Hematopoietic multipotent progenitor cell treated with erythropoietin and hydrocortisone succinate and interleukin-3 and kit ligand, for 15 days (in vitro differentiated cells): ENCODE results near the gene FOXK2.
"Not testable (repeated sequence)": the region's sequence is repeated elsewhere in the genome, so short reads cannot be mapped to it uniquely, and the experiment has no call there.

Experiments
- DNase-seq: peaks from one replicate; pipeline ENCODE4 v3.0.0-alpha.2; 2015; ENCODE audit warnings: low spot score

The FOXK2 gene

DNA sequence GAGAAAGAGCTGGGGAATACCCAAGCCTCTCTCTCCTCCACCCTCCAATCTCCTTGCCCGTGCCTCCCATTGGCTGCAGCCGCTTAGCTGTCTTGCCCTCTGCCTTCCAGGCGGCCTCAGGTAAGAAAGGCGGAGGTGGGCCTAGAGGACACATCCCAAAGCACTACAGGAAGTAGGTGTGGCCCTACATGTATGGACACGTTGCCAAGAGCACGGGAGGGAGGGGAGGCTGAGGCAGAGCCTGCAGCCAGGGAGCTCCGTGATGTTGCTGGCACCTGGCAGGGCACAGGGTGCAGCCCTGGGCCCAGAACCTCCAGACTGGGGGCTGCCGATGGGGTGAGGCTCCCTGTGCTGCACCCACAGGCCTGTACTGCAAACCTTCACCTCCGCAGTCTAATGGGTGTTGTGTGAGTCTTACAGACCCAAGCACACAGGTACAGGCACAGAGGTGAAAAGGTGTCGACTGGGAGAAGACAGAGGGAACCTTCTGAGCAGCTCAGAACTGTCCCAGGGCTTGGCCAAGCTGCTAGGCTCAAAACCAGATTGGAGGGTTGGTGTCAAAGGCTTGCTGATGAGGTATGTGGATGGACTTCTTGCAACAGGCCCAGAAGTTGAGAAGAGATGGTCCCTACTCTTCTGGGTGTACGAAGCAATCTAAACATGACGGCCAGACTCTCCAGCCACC is 23.5 kb upstream of the FOXK2 start:
- no peak for DNase-seq

DNA sequence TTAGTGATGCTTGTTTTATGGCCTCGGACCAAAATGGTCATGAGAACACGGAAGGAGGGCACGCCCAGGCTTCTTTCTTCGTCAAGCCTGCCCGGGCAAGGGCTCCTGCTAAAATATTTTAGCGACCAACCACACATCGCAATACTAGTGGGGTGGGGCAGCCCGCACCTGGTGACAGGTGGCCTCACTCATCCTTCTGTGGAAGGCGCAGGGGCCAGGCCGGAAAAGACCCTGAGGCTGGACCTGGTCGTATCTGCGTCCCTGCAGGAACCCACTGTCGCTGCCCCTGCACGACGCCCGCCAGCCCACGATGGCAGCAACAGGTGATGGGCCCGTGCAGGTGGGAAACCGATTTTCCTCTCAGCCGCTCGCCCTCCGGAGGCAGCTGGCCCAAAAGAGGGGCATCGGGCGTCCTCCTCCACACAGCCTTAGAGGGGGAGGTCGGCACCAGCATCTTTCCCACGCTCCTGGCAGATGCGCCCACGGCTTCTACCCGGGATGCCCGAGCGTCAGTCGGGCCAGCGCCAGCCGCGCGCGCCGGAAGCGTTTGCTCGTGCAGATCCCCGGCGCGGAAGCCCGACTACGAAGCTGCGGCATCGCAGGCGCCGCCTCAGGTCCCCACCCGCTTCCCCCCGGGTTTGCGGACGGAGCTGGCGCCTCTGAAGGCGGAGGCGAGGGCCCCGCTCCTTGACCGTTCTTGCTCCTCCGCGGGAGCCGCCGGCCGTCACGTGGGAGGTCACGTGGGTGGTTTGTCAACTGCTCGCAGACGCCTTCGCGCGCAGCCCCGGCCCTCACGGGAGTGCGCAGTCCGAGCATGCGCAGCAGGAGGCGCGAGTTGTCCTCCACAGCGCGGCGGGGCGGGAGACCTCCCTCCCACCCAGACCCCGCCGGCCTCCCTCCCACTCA is 22.8 kb upstream of the FOXK2 start:
- peak; percentile 89 for DNase-seq

DNA sequence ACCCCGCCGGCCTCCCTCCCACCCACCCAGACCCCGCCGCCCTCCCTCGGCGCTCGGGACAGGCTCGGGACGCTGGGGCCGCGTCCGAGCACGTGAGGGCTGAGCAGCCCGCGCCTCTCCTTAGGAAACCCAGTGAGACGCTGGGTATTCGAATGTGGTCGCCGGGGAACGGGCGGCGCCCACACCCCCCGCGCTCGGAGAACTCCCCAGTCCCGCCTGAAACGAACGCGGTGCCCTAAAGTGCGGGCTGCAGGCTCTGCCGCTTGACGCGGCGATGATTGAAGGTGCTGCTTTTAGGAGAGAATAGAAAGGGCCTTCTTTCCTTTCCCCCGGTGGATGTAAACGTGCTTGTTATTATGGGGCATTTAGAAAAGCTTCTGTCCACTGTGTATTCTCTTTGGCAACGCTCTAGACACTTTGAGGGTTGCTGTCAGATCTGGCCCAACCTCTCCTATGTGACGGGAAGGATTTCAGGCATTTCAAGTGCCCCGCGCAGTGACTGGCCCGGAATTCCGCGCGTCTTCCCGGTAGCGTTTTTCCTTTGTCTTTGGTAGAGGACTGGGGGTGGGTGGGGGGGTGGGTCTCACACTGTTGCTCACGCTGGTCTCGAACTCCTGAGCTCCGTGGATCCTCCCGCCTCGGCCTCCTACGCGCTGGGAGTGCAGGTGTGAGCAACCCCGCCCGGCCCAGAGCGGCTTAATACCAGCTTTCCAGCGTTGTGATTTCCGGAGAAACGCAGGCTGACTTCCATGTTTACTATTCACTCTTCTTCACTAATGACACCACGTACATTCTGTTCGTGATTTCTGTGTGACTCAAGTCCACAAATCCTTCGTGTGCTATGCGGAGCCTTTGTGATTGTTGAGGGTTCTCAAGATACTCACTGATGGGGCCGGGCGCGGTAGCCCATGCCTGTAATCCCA is 21.8 kb upstream of the FOXK2 start:
- peak; percentile 26 for DNase-seq

DNA sequence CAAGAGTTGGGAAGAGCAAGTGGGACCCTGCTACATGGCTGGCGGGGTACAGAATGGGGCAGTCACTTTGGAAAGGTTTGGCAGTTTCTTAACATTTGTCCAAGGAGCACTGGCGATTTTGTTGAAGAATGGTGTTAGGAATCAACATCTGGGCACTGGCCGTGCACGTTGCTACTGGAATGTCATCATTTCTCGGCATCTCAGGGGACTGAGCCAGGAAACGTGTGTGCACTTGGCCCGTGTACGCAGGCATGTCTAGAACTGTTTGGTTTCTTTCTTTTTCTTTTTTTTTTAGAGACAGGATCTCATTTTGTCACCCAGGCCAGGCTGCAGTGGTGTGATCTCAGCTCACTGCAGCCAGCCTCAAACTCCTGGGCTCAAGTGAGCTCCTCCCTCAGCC is 17.3 kb upstream of the FOXK2 start:
- no peak for DNase-seq

DNA sequence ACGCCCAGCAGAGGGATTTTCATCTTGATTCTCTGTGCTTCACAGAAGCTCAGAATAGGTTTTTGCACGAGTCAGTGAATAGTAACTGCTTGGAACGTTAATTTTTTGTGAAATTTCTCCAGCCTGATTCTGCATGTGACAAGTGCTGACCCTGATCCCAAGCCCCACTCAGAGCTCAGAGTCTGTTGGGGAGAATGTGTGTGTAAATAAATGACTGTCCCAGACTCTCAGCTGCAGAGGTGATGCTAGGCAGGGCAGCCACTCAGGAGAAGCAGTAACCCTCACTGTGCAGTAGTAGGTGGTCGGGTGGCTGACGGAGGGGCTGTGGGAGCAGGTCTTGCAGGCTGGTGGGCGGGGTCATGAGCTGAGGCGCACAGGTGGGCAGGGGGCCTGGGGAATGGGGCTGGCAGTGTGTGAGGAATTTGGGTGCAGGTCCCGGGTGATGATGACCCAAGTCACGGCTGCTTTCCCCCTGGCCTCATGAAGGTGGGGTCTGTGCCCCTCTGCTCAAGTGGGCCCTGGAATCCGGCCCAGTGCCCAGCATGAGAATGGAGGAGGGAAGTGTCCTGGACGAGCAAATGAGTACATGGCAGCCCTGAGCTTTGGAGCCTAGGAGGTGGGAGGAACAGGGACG is 16.3 kb upstream of the FOXK2 start:
- DNase-seq: no peak

DNA sequence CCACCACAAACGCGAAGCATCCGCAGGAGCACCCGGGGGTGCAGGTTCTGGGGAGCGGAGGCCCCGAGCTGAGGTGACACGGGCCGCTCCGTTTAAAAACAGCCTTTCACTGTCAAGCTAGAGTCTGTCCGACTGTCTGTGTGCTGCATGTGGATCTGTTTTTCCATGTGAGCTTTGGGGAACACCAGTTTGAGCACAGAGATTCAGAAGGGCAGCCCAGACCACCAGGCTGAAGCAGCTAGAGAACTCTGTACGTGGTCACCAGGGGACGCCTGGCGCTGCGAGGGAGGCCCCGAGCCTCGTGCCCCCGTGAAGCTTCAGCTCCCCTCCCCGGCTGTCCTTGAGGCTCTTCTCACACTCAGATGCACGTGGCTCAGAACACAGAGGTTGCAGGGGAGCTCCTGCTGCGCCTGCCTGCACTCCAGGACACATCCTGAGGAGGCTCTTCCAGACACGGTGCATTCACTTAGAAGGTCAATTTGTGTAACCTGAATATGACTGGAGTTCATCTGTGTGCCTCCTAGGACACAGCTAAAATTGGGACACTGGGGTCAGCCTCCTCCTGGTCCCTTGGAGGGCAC is 15.7 kb upstream of the FOXK2 start:
- no peak for DNase-seq

DNA sequence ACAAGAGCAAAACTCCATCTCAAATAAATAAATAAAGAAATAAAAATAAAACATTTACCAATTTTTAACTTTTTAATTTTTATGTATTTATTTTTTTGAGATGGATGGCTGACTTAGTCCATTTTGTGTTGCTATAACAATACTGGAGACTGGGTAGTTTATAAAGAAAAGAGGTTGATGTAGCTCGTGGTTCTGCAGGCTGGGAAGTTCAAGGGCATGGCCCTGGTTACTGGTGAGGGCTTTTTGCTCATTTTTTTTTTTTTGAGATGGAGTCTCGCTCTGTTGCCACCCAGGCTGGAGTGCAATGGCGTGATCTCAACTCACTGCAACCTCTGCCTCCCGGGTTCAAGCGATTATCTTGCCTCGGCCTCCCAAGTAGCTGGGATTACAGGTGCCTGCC is 14.2 kb upstream of the FOXK2 start:
- DNase-seq: no peak

DNA sequence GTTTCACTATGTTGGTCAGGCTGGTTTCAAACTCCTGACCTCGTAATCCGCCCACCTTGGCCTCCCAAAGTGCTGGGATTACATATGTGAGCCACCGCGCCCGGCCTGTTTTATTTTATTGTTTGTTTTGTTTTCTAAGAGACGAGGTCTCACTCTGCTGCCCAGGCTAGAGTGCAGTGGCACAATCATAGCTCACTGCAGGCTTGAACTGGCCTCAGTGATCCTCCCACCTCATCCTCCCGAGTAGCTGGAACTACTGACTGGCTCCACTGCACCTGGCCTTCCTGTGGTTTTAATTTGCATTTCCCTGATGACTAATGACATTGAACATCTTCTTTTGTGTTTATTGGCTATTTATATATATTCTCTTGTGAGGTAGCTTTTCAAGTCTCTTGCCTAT is 13.1 kb upstream of the FOXK2 start:
- not testable (repeated sequence) for DNase-seq

DNA sequence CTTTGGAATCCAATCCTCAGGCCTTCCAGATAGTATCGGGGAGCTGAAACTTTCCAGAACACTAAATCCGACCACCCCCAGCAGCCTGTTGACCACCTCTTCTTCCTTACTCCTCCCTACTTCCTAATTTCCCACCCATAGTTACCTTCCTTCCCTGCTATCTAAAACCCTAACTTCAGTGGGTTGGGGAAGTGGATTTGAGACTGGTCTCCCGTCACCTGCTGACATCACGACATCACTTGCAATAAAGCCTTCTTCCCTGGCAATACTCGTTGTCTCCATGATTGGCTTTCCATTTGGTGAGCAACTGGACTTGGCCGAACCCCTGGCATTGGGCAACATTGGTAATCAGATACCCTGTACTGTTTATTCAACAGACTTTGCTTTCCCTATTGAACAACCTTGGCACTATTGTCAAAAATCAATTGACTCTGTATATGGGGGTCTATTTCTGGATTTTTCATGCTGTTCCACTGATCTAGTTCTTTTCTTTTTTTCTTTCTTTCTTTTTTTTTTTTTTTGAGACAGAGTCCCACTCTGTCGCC is 11.8 kb upstream of the FOXK2 start:
- no peak for DNase-seq

DNA sequence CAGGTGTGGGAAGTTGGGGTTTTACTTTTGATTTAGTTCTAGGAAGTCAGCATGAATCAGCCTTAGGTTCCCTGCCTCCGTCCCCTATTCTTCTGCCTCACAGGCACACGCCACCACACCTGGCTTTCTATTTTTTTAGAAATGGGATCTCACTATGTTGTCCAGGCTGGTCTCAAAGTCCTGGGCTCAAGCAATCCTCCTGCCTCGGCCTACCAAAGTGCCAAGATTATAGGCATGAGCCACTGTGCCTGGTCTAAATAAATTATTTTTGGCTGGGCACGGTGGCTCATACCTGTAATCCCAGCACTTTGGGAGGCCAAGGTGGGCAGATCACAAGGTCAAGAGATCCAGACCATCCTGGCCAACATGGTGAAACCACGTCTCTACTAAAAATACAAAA is 7.9 kb upstream of the FOXK2 start:
- DNase-seq: not testable (repeated sequence)

DNA sequence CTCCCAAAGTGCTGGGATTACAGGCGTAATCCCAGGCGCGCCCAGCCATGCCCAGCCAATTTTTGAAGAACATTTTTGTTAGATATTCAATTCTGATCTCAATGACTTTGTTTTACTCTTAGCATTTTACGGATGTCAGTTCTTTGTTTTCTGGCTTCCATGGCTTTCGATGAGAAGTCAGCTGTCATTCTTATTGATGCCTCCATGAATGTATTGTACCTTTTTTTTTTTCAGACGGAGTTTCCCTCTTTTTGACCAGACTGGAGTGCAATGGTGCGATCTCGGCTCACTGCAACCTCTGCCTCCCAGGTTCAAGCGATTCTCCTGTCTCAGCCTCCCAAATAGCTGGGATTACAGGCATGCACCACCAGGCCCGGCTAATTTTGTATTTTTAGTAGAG is 5.7 kb upstream of the FOXK2 start:
- DNase-seq: not testable (repeated sequence)

DNA sequence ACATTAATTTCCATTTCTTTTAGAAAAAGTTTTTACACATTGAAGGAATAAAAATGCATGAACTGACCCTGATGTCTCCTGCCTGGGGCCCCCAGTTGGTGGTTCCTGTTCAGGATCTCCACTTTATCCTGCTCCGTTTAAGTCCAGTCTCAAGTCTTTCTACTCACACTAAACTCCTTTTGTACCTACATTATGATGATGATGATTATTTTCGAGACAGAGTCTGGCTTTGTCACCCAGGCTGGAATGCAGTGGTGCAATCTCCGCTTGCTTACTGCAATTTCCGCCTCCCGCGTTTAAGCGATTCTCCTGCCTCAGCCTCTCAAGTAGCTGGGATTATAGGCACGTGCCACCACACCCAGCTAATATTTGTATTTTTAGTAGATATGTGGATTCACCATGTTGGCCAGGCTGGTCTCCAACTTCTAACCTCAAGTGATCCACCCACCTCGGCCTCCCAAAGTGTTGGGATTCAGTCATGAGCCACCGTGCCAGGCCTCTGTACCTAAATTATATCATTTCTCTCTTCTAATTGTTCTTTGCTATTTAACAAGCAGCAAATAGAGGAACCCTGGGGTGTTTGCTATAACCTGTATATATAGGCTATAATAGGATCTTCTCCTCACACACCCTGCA is 2.2 kb upstream of the FOXK2 start:
- DNase-seq: no peak

DNA sequence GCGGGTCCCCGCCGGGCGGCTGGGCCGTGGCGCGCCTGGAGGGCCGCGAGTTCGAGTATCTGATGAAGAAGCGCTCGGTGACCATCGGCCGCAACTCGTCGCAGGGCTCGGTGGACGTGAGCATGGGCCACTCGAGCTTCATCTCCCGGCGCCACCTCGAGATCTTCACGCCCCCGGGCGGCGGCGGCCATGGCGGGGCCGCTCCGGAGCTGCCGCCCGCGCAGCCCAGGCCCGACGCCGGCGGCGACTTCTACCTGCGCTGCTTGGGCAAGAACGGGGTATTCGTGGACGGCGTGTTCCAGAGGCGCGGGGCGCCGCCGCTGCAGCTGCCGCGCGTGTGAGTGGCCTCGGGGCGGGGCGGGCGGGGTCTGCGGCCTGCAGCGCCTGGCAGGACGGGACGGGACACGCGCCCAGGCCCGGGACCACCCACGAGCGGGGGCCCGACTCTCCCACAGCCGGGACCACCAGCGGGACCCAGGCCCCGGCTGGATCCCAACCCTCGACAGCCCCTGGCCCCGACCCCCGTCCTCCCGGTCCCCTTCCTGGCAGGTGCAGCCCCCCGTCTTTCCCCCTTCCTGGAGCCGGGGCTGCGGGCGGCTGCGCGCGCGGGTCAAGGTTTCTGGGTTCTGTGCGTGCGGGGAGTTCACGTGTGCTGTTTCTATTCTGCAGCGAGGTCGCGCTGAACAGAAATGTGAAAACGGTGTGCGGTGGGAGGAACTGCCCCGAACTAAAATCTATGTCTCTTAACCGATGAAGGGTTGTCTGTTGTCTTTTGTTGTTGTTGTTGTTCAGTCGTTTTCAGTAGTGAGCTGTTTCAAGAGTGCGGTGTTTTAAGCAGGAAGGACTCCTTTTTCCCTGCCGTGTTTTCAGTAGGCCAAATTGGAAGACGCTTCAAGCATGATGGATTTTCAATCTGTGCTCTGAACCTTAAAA is 705 bp downstream of the FOXK2 start:
- peak; percentile 39 for DNase-seq

DNA sequence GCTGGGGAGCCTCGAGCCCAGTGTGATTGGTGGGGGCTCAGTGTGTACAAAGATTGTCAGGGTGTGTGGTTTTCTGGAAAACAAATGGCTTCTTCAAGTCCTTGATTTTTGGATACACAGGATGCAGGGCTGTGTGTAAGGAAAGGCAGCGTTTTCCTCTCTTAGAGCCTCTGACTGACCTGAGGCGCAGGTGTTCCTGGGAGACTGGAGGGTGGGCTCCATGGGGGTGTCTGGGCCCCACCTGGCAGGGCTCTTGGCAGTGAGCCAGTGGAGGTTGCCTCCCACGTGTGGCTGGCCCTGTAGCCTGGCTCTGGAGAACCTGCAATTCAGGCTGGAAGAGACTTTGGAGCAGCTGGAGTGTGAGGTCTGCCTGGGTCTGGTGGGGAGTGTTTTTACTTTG is 5.0 kb downstream of the FOXK2 start:
- no peak for DNase-seq

DNA sequence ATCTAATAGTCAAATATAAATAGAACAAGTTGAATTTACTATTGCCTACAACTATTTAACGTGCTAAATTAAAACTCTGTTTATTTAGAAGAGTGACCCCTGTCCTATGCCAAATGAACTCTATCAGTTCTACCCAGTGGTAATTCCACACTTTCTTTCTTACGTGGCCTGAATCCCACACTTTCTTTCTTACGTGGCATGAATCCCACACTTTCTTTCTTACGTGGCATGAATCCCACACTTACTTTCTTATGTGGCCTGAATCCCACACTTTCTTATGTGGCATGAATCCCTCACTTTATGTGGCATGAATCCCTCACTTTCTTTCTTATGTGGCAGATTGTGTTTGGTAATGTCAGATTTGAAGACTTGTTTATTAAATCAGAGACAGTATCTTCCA is 6.2 kb downstream of the FOXK2 start:
- DNase-seq: no peak

DNA sequence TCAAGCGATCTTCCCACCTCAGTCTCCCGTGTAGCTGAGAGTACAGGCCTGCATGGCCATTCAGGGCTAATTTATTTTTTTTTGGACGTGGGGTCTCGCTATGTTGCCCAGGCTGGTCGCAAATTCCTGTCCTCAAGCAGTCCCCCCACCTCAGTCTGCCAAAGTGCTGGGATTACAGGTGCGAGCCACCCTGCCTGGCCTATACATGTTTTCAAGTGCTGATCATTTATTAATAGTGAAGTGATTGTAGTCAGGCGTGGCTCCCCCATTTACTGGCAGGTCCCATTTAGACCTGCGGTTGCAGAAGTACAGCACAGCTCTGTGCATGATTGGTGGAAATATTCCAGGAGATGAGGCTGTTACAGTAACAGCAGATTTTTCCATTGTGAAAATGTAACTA is 8.4 kb downstream of the FOXK2 start:
- no peak for DNase-seq

DNA sequence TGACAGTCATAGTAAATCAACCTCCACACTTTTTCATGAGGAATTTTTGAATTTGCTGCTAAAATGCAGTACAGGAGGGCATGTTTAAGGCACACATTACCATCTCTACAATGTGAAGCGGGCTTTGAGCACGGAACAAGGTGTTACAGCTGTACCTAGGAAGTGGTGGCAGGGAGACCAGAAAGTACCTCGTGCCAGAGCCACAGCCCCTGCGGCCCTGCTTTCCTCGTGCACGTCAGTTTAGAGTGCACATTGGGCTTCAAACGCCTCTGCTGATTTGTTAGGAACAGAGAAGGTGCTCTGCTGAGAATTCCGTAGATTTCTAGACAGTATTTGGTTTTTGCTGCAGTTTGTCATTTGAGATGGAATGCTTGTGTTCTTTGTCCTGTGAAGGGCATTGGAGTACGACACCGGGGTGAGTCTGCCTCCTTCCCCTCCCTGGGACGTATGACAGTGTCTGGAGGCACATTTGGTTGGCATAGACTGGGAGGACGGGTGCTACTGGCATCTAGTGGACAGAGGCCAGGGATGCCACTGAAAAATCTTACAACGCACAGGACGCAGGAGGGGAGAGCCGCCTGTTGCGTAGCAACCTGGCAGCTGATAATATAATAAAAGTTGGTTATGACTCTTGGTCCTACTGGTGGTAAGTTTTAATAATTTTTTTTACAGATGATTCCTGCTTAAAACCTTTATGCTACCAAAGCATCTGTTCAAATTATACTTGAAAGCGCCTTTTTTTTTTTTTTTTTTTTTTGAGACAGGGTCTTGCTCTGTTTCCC is 9.1 kb downstream of the FOXK2 start:
- peak; percentile 45 for DNase-seq

DNA sequence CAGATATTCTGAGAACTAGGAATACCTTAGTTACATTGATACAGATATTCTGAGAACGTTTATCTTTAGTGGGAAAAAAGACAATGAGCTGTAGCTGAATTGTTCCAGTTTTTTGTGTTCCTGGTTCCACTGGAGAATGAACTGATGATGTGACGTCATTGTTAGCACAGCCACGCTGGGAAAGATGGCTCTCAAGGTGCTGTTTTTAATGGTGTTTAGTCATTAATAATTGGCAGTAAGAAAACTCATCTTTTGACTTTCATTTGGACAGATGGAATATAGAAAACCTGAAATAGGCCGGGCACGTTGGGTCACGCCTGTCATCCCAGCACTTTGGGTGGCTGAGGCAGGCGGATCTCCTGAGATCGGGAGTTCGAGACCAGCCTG is 10.4 kb downstream of the FOXK2 start:
- DNase-seq: no peak

DNA sequence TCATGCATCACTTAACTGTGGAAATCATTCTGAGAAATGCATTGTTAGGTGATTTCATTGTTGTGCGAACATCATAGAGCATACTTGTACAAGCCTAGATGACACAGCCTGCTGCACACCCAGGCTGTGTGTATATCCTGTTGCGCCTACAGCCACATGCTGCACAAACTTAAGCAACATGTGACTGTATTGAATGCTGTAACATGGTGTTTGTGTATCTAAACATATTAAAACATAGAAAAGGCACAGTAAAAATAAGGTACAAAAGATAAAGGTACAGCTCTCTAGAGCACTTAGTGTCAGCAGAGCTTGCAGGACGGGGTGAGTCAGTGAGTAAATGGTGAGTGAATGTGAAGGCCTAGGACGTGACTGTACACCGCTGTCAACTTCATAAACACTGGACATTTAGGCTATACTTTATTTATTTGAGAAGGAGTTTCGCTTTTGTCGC is 11.9 kb downstream of the FOXK2 start:
- DNase-seq: no peak
